Measurements from ENCODE around the gene FYN.

DNA sequence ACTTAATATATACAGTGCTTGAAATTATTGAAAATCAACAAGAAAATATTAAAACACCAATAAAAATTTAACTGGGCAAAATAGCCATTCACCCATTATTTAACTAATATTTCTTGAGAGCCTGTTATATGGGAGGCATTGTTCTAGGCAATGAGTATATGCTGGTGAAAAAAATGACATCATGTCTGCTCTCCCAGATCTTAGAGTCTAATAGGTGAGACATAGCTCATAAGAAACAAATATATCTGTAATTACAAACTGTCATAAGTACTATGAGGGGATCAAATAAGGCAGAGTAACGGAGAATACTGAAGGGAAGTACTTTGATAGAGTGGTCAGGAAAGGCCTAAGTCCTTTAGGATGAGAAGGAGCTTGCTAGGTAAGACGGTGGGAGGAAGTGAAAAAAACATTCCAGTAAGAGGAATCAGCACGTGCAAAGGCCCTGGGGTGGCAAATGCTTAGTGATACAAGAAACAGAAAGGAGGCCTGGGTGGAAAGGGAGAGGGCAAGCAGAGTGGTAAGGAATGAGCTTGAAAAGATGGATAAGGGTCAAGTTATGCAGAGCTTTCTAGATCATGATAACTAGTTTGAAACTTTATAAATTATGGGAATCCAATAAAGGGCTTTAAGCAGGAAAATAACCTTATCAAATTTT is 12.2 kb upstream of the FYN start:
- TF ChIP-seq POLR2AphosphoS5 (IDR thresholded peaks at IDR 0.05; ENCODE audit: borderline replicate concordance, low read depth, low read length) (no peak), EZH2 (IDR thresholded peaks at IDR 0.05) (no peak)
